Activated naive CD4-positive, alpha-beta T cell treated with anti-CD3 and anti-CD28 coated beads, Interleukin-2, amount 10 ng/mL, durations not matched to agents 5 hours and 36 hours (primary cell): ENCODE results near the gene R3HDM2. TPM values are rescaled to one million over a fixed set of nuclear protein-coding genes. Genes with fewer than 3 reads are reported as not detected.

ENCODE experiments used
- total RNA-seq, 2 experiments: library from RNA; stranded (reverse); gene quantifications; one replicate each; pipeline ENCODE4 v1.2.3, GENCODE V29; 2021

Gene R3HDM2
- 10 to 100 TPM; 67.8 to 72.0 TPM for total RNA-seq

GRCh38 chr12:57430931-57431566, at the start of gene R3HDM2:
Gene R3HDM2 (minus strand): TSS chr12:57431043. CDS start chr12:57310428, 120,615 bp downstream.

DNA sequence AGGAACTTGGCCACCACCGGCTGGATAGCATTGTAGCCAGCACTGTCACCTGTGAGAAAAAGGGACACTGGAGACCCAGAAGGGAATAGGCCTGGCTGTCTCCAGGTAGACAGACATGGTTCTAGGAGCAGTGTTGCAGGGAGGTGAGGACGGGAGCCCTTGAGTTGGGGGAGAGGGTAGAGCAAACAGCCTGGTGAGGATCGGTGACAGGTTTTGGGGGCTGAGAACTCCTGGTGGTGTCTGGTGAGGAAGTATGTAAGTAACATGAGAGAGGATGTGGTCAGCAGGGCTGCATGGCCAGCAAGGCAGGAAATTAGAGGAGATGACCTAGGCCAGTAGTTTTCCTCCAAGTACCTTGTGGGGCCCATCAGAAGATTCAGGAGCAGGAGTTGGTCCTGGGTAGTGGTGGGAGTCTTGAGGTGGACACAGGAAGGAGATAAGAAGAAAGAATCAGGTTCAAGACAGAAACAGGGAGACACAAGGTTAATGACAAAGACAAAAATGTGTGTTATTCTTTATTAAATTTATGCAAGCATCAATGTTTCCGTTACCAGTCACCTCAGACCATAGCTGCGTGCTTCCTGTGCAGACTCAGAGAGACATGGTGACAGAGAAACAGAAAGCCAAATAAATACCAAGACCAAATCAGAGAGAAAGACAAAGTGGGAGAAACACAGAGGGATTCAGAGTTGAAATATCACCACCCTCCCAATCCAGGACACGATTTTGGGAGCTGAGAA, 48.7 kb upstream of the R3HDM2 start, which contains the start of gene ARHGAP9:
Gene ARHGAP9 (minus strand): TSS at position 491 of the 740 bp plus-strand sequence. CDS start 460 bp downstream, at position 31.

GRCh38 chr12:57459750-57460467, 29.1 kb upstream of the R3HDM2 start, which contains the start of gene GLI1:
Gene GLI1 (plus strand): TSS chr12:57459785. CDS start chr12:57463692, 3,907 bp downstream.

GRCh38 chr12:57454566-57455373, 23.9 kb upstream of the R3HDM2 start, which contains the start of gene INHBE:
Gene INHBE (plus strand): TSS chr12:57455307. CDS start chr12:57455537, 230 bp downstream.

GRCh38 chr12:57434517-57435223, 3.8 kb upstream of the R3HDM2 start, which contains the start of gene INHBC:
Gene INHBC (plus strand): TSS chr12:57434784. CDS start chr12:57434887, 103 bp downstream.

DNA sequence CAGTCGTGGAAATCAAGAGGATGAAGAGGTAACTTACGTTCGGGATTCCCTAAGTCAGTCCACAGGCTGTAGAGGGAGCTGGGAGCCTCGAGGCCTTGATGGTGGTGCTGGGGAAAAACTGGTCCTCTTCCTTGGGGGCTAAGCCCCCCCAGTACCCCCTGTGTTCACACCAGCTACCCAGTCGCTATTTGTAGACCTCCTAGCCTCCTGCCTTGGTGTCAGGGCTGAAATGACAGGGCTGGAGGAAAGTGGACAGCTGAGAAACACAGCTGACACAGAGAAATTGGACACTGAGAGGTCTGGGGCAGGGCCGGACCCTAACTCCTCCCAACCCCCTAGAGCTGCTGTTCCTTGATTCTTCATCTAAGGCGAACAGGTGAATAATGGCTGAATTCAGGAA, 179.9 kb downstream of the R3HDM2 start, which contains the start of gene STAC3:
Gene STAC3 (minus strand): TSS at position 232 of the 400 bp plus-strand sequence. CDS start 1,551 bp downstream, outside the sequence.

DNA sequence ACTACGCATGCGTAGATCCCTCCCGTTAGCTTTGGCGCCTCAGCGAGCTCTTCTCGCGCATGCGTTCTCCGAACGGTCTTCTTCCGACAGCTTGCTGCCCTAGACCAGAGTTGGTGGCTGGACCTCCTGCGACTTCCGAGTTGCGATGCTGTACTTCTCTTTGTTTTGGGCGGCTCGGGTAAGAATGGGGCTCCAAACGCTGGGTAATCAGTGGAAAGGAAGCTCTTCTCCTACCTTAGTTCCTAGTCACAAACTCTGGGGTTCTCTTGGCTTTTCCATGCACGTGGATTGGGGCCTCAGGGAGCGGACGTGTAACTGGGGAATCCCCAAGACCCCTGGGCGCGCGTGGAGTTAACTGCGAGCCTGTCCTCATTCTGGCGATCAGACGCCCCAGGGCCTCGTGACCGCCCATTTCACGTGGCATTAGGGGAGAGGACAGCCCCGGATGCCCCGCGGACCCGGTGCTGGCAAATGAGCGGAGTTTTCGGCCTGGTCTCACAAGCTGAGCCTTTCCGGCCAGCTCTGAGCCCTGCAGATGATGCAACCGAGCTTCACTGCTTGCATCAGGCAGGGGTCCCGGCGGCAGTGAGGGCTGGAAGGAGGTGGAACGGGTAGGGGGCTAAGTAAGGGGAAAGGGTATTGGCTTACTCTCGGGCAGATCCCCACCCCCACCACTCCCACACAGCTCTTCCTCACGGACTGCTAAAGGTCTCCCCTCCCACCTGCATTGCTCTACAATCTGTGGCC, 201.0 kb downstream of the R3HDM2 start, which contains the start of gene SHMT2:
Gene SHMT2 (plus strand): TSS at position 78 of the 747 bp plus-strand sequence. CDS start 68 bp downstream, at position 146.

DNA sequence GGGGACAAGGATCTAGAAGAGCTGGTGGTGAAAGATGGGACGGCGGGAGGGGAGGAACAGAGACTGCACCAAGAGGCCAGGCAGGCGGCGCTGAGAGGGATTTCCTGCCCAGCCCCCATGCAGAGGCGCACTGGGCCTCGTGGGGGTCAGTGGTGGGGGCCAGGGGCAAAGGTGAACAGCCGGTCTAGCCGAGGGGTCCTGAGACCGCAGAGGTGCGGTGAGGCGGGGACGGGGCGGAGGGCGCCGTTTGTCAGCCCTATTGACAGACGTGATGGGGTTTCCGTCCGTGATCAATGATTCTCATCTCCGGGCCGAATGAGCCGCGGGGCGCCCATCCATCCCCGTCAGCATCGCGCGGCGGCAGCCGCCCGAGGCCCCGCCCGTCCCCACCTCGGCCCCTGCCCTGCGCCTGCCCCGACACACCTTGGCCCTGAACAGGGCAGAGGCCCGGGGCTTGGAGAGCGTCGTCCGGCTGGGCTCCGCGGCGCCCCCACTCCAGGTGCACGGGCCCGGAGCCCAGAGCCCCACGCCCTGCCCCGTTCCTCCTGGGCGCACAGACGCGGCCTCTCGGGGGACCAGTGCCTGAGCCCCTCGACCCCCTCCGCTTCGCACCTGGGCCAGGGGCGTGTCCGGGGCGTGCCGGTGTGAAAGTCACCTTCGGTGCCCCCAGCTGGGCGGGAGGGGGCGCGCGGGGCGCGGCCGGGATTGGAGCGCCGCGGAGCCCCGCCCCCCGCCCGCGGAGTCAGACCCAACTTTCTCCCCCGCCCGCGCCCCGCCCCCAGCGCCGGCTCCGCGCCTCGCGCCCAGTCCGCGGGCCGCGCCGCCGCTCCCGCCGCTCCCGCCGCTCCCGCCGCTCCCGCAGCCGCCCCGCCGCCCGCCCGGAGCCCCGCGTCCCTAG, 214.6 kb downstream of the R3HDM2 start, which contains the start of gene NXPH4:
Gene NXPH4 (plus strand): TSS at position 781 of the 898 bp plus-strand sequence. CDS start 176 bp downstream, outside the sequence.

Other genes with a start within 250 kb of the R3HDM2 start
- gene NXPH4, start 214.2 kb downstream of the R3HDM2 start, total RNA-seq = under 1 TPM; 0.29 to 0.43 TPM
- gene SHMT2, start 201.3 kb downstream of the R3HDM2 start, total RNA-seq = 100 to 1,000 TPM; 171 to 176 TPM
- gene STAC3, start 179.9 kb downstream of the R3HDM2 start, total RNA-seq = 1 to 10 TPM; 3.5 to 4.7 TPM
- gene INHBC, start 3.7 kb upstream of the R3HDM2 start, total RNA-seq = not detected
- not detected for gene INHBE, start 24.3 kb upstream of the R3HDM2 start, total RNA-seq
- 1 to 10 TPM in 1 of 2 experiments, under 1 TPM in 1; 0.88 to 1.5 TPM for gene GLI1, start 28.7 kb upstream of the R3HDM2 start, total RNA-seq
- 100 to 1,000 TPM; 211 to 247 TPM for gene ARHGAP9, start 48.8 kb upstream of the R3HDM2 start, total RNA-seq
- 100 to 1,000 TPM; 192 to 213 TPM for gene MARS1, start 57.0 kb upstream of the R3HDM2 start, total RNA-seq
- gene DDIT3, start 89.5 kb upstream of the R3HDM2 start, total RNA-seq = 10 to 100 TPM; 18.4 to 19.2 TPM
- gene MBD6, start 91.8 kb upstream of the R3HDM2 start, total RNA-seq = 10 to 100 TPM; 78.2 to 82.2 TPM
- gene DCTN2, start 116.1 kb upstream of the R3HDM2 start, total RNA-seq = 10 to 100 TPM; 78.3 to 80.0 TPM
- gene KIF5A, start 119.0 kb upstream of the R3HDM2 start, total RNA-seq = under 1 TPM; 0.58 to 0.71 TPM
- gene PIP4K2C, start 160.1 kb upstream of the R3HDM2 start, total RNA-seq = 10 to 100 TPM; 16.8 to 18.3 TPM
- gene DTX3, start 173.8 kb upstream of the R3HDM2 start, total RNA-seq = 10 to 100 TPM; 22.1 to 24.5 TPM
- 1 to 10 TPM in 1 of 2 experiments, under 1 TPM in 1; 0.76 to 1.1 TPM for gene ARHGEF25, start 180.4 kb upstream of the R3HDM2 start, total RNA-seq
- gene B4GALNT1, start 202.2 kb upstream of the R3HDM2 start, total RNA-seq = under 1 TPM; 0.33 to 0.63 TPM